ENCODE measurements around the gene GLT1D1.

The GLT1D1 gene

DNA sequence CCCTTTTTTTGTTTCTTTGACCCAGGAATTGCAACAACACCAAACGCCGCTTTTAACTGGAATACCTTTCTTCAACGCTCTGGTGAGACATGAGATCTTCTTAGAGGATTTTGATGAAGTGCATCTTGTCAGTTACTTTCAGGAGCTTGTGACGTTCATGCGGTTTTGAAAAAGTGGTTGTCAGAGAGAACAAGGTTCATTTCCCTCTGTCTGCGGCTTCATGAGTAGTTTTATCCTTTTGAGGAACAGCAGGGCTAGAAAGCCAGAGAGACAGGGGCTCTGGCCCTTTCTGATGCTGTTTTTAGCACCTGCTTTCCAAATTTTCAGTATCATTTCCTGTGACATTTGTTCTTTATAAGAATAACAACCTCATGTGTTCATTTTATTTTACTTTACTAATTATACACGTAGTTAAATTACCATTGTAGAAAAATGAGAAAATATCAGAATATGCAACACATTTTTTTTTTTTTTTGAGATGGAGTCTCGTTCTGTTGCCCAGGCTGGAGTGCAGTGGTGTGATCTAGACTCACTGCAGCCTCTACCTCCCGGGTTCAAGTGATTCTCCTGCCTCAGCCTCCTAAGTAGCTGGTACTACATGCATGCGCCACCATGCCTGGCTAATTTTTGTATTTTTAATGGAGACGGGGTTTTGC is 61.8 kb downstream of the GLT1D1 start:
- DNase-seq (ENCODE audit: low read depth): no peak

GRCh38 chr12:128916425-128916824 is 63.1 kb downstream of the GLT1D1 start:
- DNase-seq (ENCODE audit: low read depth): no peak

GRCh38 chr12:128918481-128919260 is 65.4 kb downstream of the GLT1D1 start:
- DNase-seq (ENCODE audit: low read depth): no peak

- DNase-seq (ENCODE audit: low read depth): no peak
Observed at GRCh38 chr12:128920468-128920867, 67.2 kb downstream of the GLT1D1 start.

- no peak for DNase-seq (ENCODE audit: low read depth)
Observed at GRCh38 chr12:128928361-128928760, 75.1 kb downstream of the GLT1D1 start.

DNA sequence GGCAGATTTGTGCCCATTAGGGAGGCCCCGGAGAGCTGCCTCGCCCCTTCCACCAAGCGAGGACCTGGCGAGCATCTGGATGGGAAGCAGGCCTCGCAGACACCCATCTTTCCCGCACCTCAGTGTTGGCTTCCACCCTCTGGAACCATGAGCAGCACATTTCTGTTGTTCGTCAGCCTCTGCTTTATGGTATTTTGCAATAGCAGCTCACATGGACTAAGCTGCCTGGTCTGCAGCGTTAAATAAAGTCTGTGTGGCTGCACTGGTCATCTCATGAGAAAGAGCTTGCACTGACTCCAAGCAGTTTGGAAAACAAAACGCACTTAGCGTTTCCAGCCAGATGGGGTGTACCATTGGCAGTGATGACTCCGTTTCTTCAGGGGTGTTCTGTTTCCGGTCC is 75.8 kb downstream of the GLT1D1 start:
- no peak for DNase-seq (ENCODE audit: low read depth)

DNA sequence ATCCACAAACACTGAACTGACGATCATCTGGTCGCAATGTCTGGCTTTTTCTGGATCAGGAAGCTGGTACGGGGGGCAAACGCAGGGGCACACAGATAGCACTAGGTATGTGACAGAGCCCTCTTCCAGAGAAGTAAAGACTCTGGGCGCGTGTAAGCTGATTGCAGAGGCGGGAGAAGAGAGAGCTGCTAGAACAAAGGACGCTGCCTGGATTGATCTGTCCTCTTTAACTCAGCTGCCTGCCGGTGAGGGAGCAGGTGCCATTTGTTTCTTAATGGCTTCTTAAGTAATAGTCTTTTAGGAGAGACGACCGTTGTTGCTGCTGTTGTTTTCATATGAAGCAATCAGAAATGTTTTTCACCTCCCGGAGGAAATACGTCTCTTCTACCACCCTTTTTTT is 77.3 kb downstream of the GLT1D1 start:
- no peak for DNase-seq (ENCODE audit: low read depth)

GRCh38 chr12:128932521-128932920 is 79.2 kb downstream of the GLT1D1 start:
- no peak for DNase-seq (ENCODE audit: low read depth)

DNA sequence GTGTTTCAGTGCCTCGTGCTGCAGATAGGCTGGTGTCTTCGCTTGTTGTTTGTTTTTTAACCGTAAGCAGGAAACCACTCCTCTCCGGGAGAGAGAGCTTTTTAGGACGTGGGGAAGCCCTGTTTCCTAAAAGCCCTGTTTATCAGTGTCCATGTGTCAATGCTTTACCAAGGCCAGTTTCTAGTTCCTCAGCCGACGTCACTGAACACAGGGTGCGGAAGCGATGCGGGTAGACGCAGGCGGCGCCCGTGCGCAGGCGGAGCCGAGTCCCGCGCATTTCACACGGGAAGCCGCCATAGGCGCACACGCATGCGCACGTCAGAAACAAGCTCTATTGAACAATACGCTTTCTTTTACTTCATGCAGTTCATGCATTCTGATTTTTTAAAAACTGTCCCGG is 79.8 kb downstream of the GLT1D1 start:
- no peak for DNase-seq (ENCODE audit: low read depth)

GRCh38 chr12:128933926-128934325 is 80.6 kb downstream of the GLT1D1 start:
- no peak for DNase-seq (ENCODE audit: low read depth)

GRCh38 chr12:128938886-128939285 is 85.6 kb downstream of the GLT1D1 start:
- no peak for DNase-seq (ENCODE audit: low read depth)

DNA sequence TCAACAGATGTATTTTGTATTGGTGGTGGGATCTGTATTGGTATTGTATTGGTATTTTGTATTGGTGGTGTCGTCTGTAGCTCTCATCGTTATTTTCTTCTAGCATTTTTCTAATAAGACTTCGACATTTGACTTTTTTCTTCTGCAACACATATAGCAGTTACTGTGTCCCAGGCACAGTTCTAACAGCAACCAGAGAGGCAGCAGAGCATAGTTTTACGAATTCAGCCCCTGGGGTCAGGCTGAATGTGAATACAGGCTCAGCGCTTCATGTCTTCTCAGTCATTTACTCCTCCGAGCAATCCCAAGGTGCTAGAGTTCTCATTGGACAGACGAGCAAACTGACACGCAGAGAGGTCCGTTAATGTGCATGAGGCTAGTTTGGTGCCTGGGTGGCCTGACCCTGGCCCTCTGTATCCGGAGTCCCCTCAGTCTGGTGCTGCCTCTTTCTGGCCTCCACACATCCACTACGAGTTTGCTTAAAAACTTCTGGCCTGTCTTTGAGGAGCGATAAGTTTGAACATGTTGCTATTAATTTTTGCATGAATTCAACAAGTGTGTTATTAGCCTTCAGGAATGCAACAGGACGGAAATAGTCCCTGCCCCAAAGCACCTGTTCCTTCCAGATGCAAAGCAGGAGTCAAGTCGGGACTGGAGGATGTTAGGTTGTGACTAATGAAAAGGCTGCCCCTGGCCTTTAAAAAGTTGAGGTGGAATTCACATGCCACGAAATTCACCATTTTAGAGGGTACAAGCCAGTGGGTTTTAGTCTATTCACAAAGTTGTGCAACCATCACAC is 87.0 kb downstream of the GLT1D1 start:
- DNase-seq (ENCODE audit: low read depth): no peak

DNA sequence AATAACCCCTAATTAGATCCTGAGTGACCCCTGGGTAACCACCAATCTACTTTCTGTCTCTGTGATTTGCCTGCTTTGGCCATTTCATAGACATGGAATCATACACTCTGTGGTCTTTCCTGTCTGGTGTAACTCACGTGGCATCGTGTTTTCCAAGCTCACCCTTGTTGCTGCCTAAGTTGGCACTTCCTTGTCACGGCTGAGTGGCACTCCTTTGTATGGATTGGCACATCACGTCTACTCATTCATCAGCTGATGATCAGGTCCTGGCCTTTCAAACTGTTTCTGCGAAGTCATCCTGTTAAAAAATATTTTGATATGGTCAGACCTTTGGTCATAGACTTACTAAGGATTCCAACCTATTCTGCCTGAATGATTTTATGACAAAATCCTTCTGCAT is 87.7 kb downstream of the GLT1D1 start:
- DNase-seq (ENCODE audit: low read depth): no peak

DNA sequence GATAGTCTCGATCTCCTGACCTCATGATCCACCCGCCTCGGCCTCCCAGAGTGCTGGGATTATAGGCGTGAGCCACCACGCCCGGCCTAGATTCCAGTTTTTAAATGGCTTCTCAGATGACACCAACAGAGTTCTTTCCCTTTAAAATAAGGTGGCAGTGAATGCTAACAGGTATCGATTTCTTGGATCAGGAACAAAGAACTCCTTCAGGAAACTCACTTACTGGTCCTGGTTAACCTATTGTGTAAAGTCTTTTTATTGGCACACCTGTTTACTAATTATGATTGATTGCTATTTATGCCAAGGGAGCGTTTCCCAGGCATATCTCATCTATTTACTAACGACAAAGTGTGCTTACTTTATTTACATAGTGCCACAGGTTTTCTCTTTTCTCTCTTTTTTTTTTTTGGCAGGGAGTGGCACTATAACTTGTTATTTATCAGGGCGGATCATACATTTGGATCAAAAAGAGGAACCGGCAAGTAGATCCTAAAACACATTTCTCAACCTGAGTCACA is 89.7 kb downstream of the GLT1D1 start:
- no peak for DNase-seq (ENCODE audit: low read depth)

DNA sequence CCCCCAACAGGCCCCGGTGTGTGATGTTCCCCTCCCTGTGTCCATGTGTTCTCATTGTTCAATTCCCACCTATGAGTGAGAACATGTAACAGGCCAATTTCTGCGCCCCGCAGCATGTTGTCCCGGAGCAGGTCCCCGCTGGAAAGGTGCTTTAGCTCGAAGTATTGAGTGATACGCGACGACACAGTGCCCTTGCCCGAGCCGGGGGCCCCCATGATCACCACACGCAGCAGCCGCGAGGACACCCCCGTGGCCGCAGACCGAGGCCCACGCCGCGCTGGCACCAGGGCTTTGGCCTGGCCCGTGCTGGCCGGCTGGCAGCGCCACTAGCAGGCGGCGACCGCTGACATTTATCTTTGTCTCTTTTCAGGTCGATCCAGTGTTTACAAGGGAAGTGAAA is 91.7 kb downstream of the GLT1D1 start:
- DNase-seq (ENCODE audit: low read depth): no peak

GRCh38 chr12:128947209-128947608 is 93.9 kb downstream of the GLT1D1 start:
- DNase-seq (ENCODE audit: low read depth): no peak

GRCh38 chr12:128949086-128949485 is 95.8 kb downstream of the GLT1D1 start:
- DNase-seq (ENCODE audit: low read depth): no peak

DNA sequence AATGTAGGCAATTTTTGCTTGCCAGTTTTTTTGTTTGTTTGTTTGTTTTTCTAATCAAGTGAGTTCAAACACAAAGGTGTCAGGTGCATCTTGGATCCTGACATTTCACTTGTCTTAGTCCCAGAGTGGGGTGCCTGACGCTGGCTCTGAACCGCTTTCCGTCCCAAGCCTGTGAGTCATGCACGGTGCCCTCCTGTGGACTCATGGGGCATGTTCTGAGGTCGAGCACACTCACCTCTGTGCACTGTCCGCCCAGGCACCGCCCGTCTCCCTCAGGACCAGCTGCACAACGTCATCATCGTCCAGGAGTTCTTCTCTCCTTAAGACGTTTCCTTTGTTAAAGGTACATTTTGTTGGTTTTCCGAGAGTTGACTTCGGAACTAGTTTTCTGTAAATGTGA is 98.2 kb downstream of the GLT1D1 start:
- no peak for DNase-seq (ENCODE audit: low read depth)

- DNase-seq (ENCODE audit: low read depth): no peak
Observed at GRCh38 chr12:128956755-128957154, 103.5 kb downstream of the GLT1D1 start.

- DNase-seq (ENCODE audit: low read depth): no peak
Observed at GRCh38 chr12:128959901-128960300, 106.6 kb downstream of the GLT1D1 start.

DNA sequence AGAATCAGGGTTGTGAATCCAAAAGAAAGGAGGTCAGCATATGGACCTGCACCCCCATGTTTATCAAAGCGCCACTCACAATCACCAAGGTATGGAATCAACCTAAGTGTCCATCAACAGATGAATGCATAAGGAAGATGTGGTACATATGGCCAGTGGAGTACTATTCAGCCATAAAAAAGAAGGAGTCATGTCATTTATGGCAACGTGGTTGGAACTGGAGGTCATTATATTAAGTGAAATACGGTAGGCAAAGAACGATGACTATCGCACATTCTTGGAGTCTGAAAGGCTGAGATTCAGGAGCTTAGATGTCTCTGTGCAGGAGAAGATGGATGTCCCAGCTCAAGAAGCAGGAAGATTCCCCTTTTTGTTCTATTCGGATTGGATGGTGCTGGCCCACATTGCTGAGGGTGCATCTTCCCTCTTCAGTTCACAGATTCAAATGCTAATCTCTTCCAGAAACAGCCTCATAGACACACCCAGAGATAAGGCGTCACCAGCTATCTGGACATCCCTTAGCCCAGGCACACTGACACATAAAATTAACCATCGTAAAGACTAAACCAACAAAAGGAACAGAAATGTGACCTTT is 108.1 kb downstream of the GLT1D1 start:
- no peak for DNase-seq (ENCODE audit: low read depth)

GRCh38 chr12:128961957-128962356 is 108.7 kb downstream of the GLT1D1 start:
- DNase-seq (ENCODE audit: low read depth): no peak
